Inflammatory macrophage treated with lipopolysaccharide for 1 hour (primary cell): Measurements from ENCODE around the gene COQ10A.
"Not testable (repeated sequence)": the region's sequence is repeated elsewhere in the genome, so short reads cannot be mapped to it uniquely, and the experiment has no call there.

Experiments used
- DNase-seq, 2 donors: peaks; one replicate each; pipeline ENCODE4 v3.0.0-alpha.2; 2020 to 2022

Gene COQ10A

GRCh38 chr12:56244494-56244893, 22.2 kb upstream of the COQ10A start:
- DNase-seq: no peak

- DNase-seq: no peak
Observed at GRCh38 chr12:56247923-56248322, 18.8 kb upstream of the COQ10A start.

- no peak for DNase-seq
Observed at GRCh38 chr12:56248711-56249110, 18.0 kb upstream of the COQ10A start.

DNA sequence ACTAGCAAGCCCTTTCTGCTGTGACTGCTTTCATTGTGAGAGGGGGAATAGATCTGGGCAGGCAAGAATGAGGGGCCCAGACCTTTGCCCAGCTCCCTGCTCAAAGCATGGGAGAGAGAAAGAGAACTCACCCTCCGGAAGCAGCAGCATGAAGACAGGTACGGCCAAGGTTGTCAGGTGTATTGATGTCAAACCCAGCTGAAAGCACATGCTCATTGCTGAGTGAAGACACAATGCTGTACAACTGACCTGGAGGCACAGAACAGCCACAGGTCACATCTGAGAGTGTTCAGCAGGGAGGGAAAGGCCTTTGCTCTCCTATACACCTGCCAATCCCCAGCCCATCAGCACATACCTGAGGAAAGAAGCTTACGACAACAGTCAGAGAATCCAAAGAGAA, 14.1 kb upstream of the COQ10A start:
- no peak for DNase-seq

GRCh38 chr12:56253091-56253490, 13.7 kb upstream of the COQ10A start:
- DNase-seq: no peak

DNA sequence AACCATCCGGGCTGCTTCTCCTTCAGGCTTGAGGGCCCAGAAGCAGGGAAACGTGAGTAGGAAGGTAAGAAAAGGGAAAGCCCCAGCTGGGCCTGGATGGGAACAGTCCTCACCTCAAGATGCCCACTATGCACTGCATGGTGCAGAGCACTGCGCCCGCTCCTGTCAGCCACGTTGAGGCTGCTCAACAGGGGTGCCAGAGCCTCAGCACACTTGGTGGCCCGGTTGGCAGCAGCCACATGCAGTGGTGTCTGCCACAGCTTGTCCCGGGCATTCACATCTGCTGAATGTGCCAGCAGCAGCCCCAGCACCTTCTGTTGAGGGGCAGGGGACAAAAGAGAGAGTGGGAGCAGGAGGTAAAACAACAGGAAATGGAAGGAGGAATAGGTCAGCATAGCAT, 11.1 kb upstream of the COQ10A start:
- DNase-seq: no peak

DNA sequence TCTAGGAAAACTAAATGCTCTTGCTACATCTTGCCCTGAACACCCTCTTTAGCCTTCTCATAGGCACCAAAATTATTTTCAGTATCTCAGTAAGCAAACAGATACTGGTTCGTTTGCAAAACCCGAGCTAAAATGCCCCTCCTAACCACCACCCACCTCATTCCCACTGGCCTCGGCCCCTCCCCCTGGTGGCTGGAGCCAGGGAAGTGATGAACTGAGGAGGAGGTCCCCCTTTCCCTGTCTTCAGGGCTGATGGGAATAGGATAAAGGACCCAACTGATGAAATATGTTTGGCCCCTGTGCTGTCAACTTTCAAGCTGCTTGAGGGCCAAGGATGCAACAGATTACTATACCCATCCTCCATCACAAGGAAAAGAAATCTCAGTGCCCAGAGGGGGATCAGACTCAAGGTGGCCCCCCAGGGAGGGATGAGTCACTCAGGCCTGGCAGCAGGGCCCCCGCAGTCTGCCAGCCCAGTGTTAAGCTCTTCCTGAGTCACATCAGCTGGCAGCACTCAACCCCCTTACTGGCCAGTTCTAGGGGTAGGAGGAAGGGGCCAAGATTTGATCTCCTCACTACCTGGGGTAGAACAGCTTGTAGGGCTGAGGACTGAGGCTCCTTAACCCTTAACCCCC, 10.3 kb upstream of the COQ10A start:
- no peak for DNase-seq

DNA sequence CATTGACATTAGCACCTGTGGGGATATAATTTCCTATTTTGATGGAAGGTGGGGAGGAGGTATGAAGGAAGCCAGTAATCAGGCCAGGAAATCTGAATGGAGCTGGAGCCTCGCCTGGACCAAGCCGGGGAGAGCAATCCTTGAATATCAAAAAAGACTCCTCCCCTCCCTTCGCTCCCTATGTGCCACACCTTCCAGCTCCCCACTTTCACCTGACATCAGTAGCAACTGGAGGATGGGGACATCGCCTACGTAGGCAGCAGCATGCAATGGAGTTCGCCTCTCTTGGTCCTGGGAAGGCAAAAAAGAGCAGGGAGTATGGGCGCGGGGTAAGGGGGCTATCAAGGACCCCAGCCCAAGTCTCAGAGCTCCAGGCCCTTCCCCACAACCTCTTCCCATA, 9.7 kb upstream of the COQ10A start:
- no peak for DNase-seq

DNA sequence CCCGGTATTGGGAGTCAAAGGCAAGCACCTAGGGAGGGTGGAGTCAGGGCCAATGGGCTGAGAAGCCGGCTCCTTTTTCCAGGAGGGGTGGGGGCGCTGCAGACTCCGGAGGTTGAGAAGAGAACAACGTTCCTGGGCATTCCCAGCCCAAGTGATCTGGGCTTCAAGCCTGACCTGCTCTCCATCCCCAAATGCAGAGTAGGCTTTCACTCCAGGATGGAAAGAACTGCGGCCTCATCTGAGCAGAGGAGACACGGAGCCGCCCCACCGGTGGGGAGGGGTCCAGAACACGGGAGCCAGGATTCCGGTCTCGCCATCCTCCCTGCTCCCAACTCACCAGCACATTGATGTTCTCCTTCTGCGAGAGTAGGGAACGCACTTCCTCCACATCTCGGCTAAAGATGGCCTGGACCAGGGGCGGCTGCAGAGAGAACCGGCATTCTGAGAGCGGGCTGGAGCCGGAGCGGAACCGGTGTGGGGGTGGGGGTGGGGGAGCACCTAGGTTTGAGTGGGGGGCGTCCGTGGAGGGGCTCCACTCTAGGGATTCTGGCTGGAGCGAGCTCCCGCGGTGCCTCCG, 9.2 kb upstream of the COQ10A start:
- no peak for DNase-seq

DNA sequence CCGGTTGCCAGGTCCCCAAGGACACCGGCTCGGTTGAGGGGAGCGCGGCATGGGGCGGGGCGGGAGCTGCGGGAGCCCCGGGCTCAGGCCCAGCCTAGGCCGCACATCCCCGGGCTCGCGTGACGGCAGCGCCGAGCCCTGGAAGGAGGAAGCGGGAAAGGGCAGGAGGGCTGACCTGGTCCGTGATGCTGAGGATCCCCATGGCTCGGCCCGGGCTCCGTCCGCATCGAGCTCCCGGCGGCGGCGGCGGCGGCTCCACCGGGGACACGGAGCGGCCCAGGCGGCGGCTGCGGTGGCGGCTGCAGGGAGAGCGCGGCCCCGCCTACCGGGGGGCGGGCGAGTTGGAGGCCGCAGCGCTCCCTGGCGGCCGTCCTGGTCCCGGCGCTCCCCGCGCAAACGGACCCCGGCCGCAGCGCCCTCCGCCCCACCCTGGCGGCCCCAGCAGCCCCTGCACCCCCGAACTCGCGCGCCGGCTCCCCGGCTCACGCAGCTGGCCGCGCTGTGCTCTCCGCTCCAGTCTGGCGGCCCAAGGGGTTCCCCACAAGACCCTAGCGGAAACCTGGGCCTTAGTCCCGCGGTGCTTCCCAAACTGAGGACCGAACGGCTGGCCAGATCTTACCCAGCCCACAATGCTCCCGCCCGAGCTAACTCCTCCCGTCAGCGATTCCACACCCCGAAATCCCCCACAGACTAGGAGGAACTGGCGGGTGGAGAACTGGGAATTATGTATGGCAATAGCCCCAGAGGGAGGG, 8.5 kb upstream of the COQ10A start, which contains the start of gene ANKRD52:
ANKRD52 (minus strand) TSS at position 317 of the 752 bp plus-strand sequence; CDS start at position 202, 115 bp downstream.
- DNase-seq: peak; percentile 81 to 86

DNA sequence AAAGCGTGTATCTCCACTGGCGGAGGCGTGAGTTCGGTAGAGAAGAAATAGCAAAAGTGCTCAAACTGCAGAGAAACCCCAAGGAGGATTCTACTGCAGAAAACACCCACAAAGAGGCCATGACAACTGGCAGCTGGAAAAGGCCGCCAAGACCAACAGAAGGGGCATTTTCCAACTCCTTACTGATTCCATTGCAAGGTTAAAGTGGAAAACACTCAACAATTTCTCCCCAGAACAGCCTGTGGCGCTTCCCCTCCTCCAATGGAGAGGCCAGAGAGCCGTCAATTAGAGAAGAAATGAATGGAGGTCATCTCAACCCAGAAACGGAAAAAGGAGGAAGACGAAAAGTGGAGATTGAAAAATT, 7.9 kb upstream of the COQ10A start:
- DNase-seq: no peak

DNA sequence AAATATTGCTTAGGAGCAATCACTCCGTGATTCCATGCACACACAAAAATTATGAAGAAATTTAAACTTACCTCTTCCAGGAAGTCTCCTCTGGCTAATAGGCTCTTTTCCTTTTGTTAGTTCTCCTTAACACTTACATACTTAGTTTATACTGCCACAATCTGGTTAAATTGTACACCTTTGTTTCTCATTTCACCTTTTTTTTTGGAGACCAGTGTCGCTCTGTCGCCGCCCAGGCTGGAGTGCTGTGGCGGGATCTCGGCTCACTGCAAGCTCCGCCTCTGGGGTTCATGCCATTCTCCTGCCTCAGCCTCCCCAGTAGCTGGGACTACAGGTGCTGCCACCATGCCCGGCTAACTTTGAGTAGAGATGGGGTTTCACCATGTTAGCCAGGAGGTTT, 6.4 kb upstream of the COQ10A start:
- no peak for DNase-seq

- DNase-seq: no peak
Observed at GRCh38 chr12:56260921-56261320, 5.8 kb upstream of the COQ10A start.

- DNase-seq: no peak
Observed at GRCh38 chr12:56261503-56262232, 5.1 kb upstream of the COQ10A start.

- not testable (repeated sequence) for DNase-seq
Observed at GRCh38 chr12:56262955-56263354, 3.8 kb upstream of the COQ10A start.

DNA sequence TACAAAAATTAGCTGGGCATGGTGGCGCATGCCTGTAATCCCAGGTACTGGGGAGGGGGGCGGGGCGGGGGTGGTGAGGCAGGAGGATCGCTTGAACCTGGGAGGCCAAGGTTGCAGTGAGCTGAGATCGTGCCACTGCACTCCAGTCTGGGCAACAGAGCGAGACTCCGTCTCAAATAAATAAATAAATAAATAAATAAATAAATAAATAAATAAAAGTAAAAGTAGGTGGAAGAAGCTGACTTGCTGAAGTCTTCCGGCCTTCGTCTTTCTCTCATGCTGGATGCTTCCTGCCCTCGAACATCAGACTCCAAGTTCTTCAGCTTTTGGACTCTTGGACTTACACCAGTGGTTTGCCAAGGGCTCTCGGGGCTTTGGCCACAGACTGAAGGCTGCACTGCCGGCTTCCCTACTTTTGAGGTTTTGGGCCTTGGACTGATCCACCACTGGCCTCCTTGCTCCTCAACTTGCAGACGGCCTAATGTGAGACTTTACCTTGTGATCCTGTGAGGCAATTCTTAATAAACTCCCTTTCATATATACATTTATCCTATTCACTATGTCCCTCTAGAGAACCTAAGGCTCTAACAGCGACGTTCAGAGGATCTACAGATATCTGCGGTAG, 562 bp upstream of the COQ10A start:
- not testable (repeated sequence) for DNase-seq

DNA sequence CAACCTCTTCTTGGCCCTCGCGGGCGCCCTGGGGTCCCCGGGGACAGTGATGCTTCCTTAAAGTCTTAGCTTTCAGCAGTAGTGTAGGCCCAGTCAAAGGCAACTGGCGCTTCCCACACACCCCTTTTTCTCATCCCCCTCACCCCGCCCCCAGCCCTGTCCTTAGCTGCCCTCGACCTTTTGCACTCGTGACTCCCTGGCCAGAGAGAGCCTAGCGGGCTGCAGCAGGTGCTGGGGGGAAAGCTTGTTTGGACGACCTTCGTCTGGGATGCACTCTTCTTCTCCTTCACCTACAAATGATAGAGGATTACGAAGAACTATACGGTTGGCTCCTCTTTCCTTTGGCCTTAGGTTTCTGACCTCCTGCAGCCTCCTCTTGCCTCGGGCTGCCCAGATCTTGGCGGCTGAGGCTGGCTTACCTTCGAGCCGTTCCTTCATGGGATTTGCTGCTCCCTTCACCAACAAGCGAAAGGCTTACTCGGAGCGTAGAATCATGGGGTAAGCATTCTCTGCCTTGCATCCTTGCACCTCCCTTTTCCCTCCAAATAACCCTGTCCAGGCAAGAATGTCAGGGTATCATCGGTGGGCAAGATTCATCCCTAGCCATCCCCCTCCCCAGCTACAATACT, 815 bp downstream of the COQ10A start:
- DNase-seq: peak in 1 of 2 donors; percentile 16

- peak in 1 of 2 donors; percentile 5 for DNase-seq
Observed at GRCh38 chr12:56271031-56271430, 4.3 kb downstream of the COQ10A start.

DNA sequence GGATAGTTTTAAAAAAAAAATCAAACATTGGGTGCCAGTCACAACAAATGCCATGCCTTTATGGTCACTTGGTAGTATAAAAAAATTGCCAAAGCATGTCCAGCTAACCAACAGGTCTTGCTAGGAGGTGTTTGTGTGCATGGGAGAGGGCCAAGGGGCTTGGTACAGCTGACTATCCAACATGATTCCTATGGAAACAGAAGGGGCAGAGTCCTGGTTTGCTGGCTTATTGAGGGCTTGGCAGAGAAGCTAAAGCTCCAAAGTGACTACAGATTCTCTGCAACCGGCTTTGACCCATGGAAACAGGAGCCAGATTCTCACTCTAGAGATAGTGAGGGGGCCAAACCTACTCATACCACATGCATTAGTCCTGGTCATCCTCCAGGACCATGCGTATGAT, 5.7 kb downstream of the COQ10A start:
- DNase-seq: not testable (repeated sequence)

DNA sequence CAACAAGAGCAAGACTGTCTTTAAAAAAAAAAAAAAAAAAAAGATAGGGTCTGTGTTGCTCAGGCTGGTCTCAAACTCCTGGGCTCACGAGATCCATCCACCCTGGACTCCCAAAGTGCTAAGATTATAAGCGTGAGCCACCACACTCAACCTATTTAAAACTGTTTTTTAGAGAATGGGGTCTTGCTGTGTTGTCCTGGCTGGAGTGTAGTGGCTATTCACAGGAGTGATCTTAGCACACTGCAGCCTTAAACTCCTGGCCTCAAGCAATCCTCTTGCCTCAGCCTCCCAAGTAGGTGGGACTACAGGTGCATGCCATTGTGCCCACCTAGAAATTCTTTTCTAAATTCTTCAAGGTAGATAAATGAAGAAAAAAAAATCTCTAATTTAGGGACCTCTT, 7.6 kb downstream of the COQ10A start:
- DNase-seq: no peak

DNA sequence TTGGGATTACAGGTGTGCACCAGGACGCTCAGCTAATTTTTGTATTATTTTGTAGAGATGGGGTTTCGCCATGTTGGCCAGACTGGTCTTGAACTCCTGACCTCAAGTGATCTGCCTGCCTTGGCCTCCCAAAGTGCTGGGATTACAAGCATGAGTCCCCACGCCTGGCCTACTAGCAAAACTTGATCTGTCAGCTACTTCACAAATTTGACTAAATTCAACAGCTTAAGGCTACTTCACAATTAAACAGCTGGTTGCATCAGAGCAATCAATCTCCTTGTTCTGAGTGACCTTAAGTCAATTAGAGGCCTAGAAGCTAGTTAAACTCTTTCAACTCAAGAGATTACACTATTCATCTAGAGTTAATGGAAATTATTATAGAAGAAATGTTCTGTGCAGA, 12.2 kb downstream of the COQ10A start:
- no peak for DNase-seq

DNA sequence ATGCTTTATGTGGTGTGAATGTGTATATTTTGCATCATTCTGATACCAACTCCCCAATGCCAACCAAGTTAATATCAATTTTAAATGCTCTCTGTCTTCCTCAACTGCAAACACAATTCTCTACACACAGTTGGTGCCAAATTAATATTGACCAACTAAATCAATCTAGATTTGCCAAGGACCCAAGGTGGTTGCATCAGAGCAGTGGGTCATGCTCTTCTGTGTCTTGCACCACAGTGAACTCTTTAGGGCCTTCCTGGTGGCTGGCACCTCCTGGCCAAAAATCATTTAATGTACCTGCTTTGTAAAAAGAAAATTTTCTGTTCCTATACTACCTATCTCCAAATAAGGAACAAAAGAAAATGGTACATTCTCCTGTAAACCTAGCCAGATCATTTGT, 14.1 kb downstream of the COQ10A start:
- DNase-seq: no peak

GRCh38 chr12:56282030-56282429, 15.3 kb downstream of the COQ10A start:
- DNase-seq: no peak
